HG02763 (cell line): Measurements from ENCODE around the gene PGK1.
A peak's percentile ranks its signal among the peaks of the same experiment; 100 is the strongest.
"Not testable (repeated sequence)": the region's sequence is repeated elsewhere in the genome, so short reads cannot be mapped to it uniquely, and the experiment has no call there.

Experiments
- ATAC-seq: cut with Tn5 transposase; IDR thresholded peaks from one replicate; pipeline ENCODE4 v1.9.1; 2021; ENCODE audit warnings: mild to moderate bottlenecking, moderate library complexity; ENCODE audit not compliant: unreplicated experiment

Gene PGK1

DNA sequence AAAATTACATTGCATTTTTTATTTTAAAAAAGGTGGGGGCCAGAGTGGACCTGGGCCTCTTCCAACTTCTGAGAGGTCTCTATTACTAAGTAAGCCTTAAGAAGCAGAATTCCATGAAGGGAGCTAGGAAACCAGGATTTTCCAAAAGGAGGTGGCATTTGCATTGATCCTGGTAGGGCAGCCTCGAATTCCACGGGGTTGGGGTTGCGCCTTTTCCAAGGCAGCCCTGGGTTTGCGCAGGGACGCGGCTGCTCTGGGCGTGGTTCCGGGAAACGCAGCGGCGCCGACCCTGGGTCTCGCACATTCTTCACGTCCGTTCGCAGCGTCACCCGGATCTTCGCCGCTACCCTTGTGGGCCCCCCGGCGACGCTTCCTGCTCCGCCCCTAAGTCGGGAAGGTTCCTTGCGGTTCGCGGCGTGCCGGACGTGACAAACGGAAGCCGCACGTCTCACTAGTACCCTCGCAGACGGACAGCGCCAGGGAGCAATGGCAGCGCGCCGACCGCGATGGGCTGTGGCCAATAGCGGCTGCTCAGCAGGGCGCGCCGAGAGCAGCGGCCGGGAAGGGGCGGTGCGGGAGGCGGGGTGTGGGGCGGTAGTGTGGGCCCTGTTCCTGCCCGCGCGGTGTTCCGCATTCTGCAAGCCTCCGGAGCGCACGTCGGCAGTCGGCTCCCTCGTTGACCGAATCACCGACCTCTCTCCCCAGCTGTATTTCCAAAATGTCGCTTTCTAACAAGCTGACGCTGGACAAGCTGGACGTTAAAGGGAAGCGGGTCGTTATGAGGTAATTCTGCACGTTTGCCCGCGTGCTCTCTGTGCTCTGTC is at the start of gene PGK1:
Gene PGK1 (plus strand): TSS at position 626 of the 824 bp plus-strand sequence. CDS start 93 bp downstream, at position 719.
- ATAC-seq, result peak; percentile 98

GRCh38 chrX:78063687-78064086 is 40.4 kb upstream of the PGK1 start:
- ATAC-seq, result no peak

GRCh38 chrX:78064152-78064551 is 39.9 kb upstream of the PGK1 start:
- ATAC-seq, result no peak

GRCh38 chrX:78064698-78065601 is 39.1 kb upstream of the PGK1 start:
- peak; percentile 78 for ATAC-seq

DNA sequence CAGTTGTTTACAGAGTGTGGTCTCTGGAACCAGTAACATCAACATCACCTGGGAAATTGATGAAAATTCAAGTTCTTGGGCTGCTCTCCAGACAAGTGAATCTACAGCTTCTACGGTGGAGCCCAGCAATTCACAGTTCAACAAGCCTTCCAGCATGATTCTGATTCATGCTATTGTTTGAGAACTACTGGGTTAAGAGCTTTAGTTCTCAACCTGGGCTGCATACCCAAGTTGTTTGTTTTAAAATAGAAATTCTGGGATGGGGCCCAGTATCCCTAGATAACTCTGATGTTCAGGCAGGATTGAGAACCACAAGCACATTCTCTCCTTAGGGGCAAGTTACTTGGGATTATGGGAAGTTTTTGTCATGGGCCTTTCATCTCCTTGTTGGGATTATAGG is 37.9 kb upstream of the PGK1 start:
- ATAC-seq, result no peak

DNA sequence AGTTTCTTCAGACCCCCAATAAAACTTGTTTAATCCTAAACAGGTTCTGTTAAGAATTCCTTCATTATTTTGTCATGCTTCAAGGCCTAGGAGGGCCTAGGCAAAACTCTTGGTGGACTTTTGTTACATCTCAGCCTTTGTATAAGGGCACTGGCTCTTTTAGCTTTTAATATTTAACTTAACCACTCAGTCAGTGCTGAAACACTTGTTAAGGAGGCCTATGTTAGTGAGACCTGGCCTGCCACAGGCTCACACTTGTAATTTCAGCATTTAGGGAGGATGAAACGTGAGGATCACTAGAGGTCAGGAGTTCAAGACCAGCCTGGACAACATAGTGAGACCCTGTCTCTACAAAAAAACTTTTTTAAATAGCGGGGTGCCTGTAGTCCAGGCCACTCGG is 32.7 kb upstream of the PGK1 start:
- ATAC-seq, result no peak

- not testable (repeated sequence) for ATAC-seq
Observed at GRCh38 chrX:78073147-78074077, 30.6 kb upstream of the PGK1 start.

DNA sequence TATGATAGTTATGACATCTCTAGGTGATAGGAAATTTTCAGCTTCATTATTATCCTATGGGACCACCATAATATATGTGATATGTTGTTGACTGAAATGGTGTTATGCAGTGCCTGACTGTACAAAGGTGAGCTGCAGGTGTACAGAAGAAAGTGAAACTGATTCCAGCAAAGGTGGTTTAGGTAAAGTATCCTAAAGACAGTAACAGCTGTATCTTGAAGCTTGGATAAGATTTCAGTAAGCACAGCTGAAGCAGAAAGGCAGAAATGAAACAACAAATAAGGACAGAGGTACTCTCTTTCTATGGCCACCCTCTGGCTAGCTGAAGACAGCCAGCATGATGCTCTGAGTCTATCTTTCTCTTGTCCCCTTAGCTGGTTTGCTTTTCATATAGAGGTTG is 30.0 kb upstream of the PGK1 start:
- peak; percentile 60 for ATAC-seq

GRCh38 chrX:78075787-78076389 is 28.2 kb upstream of the PGK1 start:
- no peak for ATAC-seq

GRCh38 chrX:78081413-78081812 is 22.6 kb upstream of the PGK1 start:
- ATAC-seq, result not testable (repeated sequence)

GRCh38 chrX:78092296-78092695 is 11.8 kb upstream of the PGK1 start:
- ATAC-seq, result no peak

- ATAC-seq, result no peak
Observed at GRCh38 chrX:78098108-78098507, 5.9 kb upstream of the PGK1 start.

DNA sequence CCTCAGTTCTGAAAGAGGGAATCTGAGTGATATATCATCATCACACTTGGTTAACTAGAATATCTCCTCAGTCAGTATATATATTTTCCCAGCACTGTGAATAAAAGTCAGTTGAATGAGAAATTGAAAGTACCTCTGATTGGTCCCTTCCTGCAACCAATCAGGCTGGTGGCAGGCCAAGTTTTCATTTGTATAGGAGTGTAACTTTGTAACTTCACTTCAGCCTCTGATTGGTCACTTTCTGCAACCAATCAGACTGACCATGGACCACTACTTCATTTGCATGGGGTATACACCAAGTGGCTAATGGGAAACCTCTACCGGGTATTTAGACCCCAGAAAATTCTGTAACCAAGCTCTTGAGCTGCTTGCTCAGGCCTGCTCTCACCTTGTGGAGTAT is 2.0 kb upstream of the PGK1 start:
- no peak for ATAC-seq

DNA sequence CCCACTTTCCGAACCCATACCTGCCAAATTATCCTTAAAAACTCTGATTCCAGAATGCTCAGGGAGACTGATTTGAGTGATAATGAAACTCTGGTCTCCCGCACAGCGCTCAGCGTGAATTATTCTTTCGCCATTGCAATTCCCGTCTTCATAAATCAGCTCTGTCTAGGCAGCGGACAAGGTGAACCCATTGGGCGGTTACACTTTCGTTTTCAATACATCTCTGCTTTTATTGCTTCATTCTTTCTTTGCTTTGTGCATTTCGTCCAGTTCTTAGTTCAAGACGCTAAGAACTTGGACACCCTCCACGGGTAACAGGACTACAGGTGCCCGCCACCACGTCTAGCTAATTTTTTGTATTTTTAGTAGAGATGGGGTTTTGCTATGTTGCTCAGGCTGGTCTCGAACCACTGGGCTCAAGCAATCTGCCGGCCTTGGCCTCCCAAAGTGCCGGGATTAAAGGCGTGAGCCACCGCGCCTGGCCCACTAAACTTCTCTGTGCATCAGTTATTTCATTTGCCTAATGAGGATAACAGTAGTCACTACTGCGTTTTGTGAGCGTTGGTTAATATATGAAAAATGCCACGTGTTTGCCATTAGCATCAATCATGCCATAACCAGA is 936 bp upstream of the PGK1 start:
- ATAC-seq, result no peak

DNA sequence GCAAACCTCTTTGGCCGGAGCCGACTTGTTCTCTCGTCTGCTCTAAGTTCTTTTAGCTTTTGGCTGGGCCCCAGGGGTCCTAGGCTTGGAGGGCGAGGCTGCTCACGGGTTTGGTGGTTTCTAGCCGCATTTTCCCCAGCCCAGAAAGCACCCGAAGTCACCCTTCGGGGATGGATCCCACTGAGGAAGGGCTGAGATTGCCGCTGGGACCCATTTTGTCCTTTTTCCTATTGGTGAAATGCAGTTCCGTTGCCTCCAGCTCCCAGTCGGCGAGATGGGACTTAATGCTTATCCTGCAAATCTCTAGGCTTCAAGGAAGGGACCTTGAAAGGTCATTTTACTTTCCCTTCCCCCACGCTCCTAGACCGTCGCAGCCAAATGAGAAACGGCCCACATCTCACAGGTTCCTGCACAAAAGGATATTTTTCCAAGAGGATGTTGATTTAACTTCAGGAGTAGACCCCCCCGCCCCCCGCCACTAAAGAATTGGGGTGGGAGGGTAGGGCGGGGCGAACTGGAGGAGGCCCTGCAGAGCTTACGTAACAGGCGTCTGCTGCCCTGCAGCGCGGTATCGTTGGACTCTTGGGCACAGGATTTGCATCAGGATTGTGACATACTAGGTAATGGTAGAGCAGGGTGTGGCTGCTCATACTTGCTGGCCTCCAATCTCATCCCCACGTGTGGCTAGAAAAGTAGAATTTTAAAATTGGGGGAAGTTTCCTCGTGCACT is 564 bp downstream of the PGK1 start:
- no peak for ATAC-seq

GRCh38 chrX:78105944-78106650 is 2.0 kb downstream of the PGK1 start:
- ATAC-seq, result no peak

- no peak for ATAC-seq
Observed at GRCh38 chrX:78106651-78106986, 2.6 kb downstream of the PGK1 start.

DNA sequence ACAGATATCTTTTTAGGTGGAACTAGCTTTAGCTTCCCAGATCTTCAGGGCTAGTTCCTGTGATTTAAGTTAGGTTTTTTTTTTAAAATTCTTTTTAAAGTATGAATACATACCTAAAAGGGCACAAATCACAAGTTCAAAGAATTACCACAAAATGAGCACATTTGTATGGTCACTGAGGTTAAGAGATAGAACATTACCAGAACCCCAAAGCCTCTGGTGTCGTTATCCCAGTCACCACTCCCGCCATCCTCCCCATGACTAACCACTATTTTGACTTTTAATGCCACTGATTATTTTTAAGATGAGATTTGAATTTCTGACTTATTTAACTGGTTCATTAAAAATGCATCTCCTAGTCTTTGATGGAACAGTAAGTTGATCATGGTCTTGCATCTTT is 5.4 kb downstream of the PGK1 start:
- ATAC-seq, result no peak
